H9 (cell line): ENCODE data around the gene ZNF491. TPM values are rescaled to one million over a fixed set of nuclear protein-coding genes. Genes with fewer than 3 reads are reported as not detected.

Source experiments
- DNase-seq: peaks from one replicate; pipeline ENCODE4 v3.0.0-alpha.2; 2017
- H2AFZ ChIP-seq: one replicate; pipeline ENCODE4 v1.6.1; 2013; ENCODE audit warnings: mild to moderate bottlenecking, low read length, control low read depth, moderate library complexity
- H2AK5ac ChIP-seq: 2 replicates; pipeline ENCODE4 v1.6.1; 2013; ENCODE audit warnings: low read length, control low read depth, mixed read lengths; ENCODE audit not compliant: insufficient read length
- H2BK120ac ChIP-seq: one replicate; pipeline ENCODE4 v1.6.1; 2013; ENCODE audit warnings: low read depth, mild to moderate bottlenecking, low read length, control low read depth, inconsistent platforms; ENCODE audit not compliant: poor library complexity, severe bottlenecking
- H2BK12ac ChIP-seq: 2 replicates; pipeline ENCODE4 v1.6.1; 2013; ENCODE audit warnings: low read length, control low read depth, mixed read lengths, low read depth; ENCODE audit not compliant: insufficient read length
- H2BK15ac ChIP-seq: 2 replicates; pipeline ENCODE4 v1.6.1; 2013; ENCODE audit warnings: low read depth, low read length, control low read depth
- H2BK20ac ChIP-seq: one replicate; pipeline ENCODE4 v1.6.1; 2013; ENCODE audit warnings: low read depth, mild to moderate bottlenecking, low read length, control low read depth, inconsistent platforms; ENCODE audit not compliant: poor library complexity, severe bottlenecking
- H2BK5ac ChIP-seq: 2 replicates; pipeline ENCODE4 v1.6.1; 2013; ENCODE audit warnings: low read length, control low read depth, mixed read lengths; ENCODE audit not compliant: insufficient read length
- H3K14ac ChIP-seq: 2 replicates; pipeline ENCODE4 v1.6.1; 2013; ENCODE audit warnings: low read length, control low read depth; ENCODE audit not compliant: insufficient read depth
- H3K18ac ChIP-seq: 2 replicates; pipeline ENCODE4 v1.6.1; 2013; ENCODE audit warnings: low read depth, mild to moderate bottlenecking, mixed read lengths, low read length, control low read depth; ENCODE audit not compliant: insufficient read length
- H3K23ac ChIP-seq: 2 replicates; pipeline ENCODE4 v1.6.1; 2013; ENCODE audit warnings: low read length, control low read depth, mixed read lengths, low read depth; ENCODE audit not compliant: insufficient read length
- H3K23me2 ChIP-seq: 2 replicates; pipeline ENCODE4 v1.6.1; 2013; ENCODE audit warnings: low read depth, mild to moderate bottlenecking, mixed read lengths, low read length, control low read depth; ENCODE audit not compliant: insufficient read length, poor library complexity, severe bottlenecking
- H3K27ac ChIP-seq: 2 replicates; pipeline ENCODE4 v1.5.1; 2013; ENCODE audit warnings: low read length, control low read depth, mixed read lengths, low read depth; ENCODE audit not compliant: insufficient read length
- H3K27me3 ChIP-seq: 2 replicates; pipeline ENCODE4 v1.6.1; 2013; ENCODE audit warnings: low read length, control low read depth, inconsistent platforms; ENCODE audit not compliant: insufficient read depth
- H3K4ac ChIP-seq: 2 replicates; pipeline ENCODE4 v1.6.1; 2013; ENCODE audit warnings: low read depth, mild to moderate bottlenecking, control low read depth, inconsistent platforms, low read length, moderate library complexity
- H3K4me1 ChIP-seq: 2 replicates; pipeline ENCODE4 v1.6.1; 2013; ENCODE audit warnings: low read length, control low read depth, inconsistent platforms; ENCODE audit not compliant: insufficient read depth
- H3K4me2 ChIP-seq: 2 replicates; pipeline ENCODE4 v1.6.1; 2013; ENCODE audit warnings: low read length, control low read depth, mixed read lengths; ENCODE audit not compliant: insufficient read length, insufficient read depth
- H3K56ac ChIP-seq: 2 replicates; pipeline ENCODE4 v1.6.1; 2013; ENCODE audit warnings: low read depth, mild to moderate bottlenecking, mixed read lengths, low read length, control low read depth; ENCODE audit not compliant: insufficient read length
- H3K79me1 ChIP-seq: 2 replicates; pipeline ENCODE4 v1.6.1; 2013; ENCODE audit warnings: low read depth, mild to moderate bottlenecking, moderate library complexity, low read length, control low read depth, inconsistent platforms; ENCODE audit not compliant: insufficient read depth, poor library complexity, severe bottlenecking
- H3K79me2 ChIP-seq: 2 replicates; pipeline ENCODE4 v1.6.1; 2013; ENCODE audit warnings: low read length, control low read depth, inconsistent platforms; ENCODE audit not compliant: insufficient read depth
- H3K9ac ChIP-seq: 2 replicates; pipeline ENCODE4 v1.6.1; 2013; ENCODE audit warnings: low read length, control low read depth, mixed read lengths; ENCODE audit not compliant: insufficient read length; ENCODE audit errors: extremely low read depth
- H3K9me3 ChIP-seq: one replicate; pipeline ENCODE4 v1.6.1; 2013; ENCODE audit warnings: low read depth, low read length, inconsistent platforms; ENCODE audit not compliant: control insufficient read depth
- H3T11ph ChIP-seq: one replicate; pipeline ENCODE4 v1.6.1; 2013; ENCODE audit warnings: mild to moderate bottlenecking, low read length, control low read depth, inconsistent platforms
- H4K20me1 ChIP-seq: one replicate; pipeline ENCODE4 v1.6.1; 2013; ENCODE audit not compliant: control insufficient read depth, insufficient read length, insufficient read depth
- H4K5ac ChIP-seq: 2 replicates; pipeline ENCODE4 v1.6.1; 2013; ENCODE audit warnings: low read depth, mild to moderate bottlenecking, mixed read lengths, low read length, control low read depth; ENCODE audit not compliant: insufficient read length
- H4K8ac ChIP-seq: replicated peaks from 2 replicates; pipeline ENCODE4 v1.6.1; 2013; ENCODE audit warnings: low read length, control low read depth, mixed read lengths, low read depth; ENCODE audit not compliant: insufficient read length
- H4K91ac ChIP-seq: 2 replicates; pipeline ENCODE4 v1.6.1; 2013; ENCODE audit warnings: low read depth, mild to moderate bottlenecking, moderate library complexity, mixed read lengths, low read length, control low read depth; ENCODE audit not compliant: insufficient read length
- H3K27ac Mint-ChIP-seq, 3 experiments: 2 replicates in 2 of 3; 3 replicates in 1 of 3; pipeline ENCODE4 v1.8.0; 2020 to 2021; ENCODE audit warnings: mixed read lengths in 3 of 3, mild to moderate bottlenecking in 1 of 3, moderate library complexity in 1 of 3
- H3K27me3 Mint-ChIP-seq: 2 replicates; pipeline ENCODE4 v1.8.0; 2021; ENCODE audit warnings: low read depth, mild to moderate bottlenecking, moderate library complexity, mixed read lengths
- H3K36me3 Mint-ChIP-seq, 3 experiments: 2 replicates in 2 of 3; 3 replicates in 1 of 3; pipeline ENCODE4 v1.8.0; 2020 to 2021; ENCODE audit warnings: low read depth in 3 of 3, mixed read lengths in 3 of 3; ENCODE audit not compliant: insufficient read depth in 1 of 3
- H3K4me1 Mint-ChIP-seq, 2 experiments: 2 replicates each; pipeline ENCODE4 v1.8.0; 2020; ENCODE audit warnings: mixed read lengths in 2 of 2
- H3K4me3 Mint-ChIP-seq, 2 experiments: 2 replicates in 1 of 2; 3 replicates in 1 of 2; pipeline ENCODE4 v1.8.0; 2020 to 2021; ENCODE audit warnings: mild to moderate bottlenecking in 2 of 2, mixed read lengths in 2 of 2, moderate library complexity in 1 of 2
- H3K9me3 Mint-ChIP-seq, 2 experiments: 2 replicates in 1 of 2; 3 replicates in 1 of 2; pipeline ENCODE4 v1.8.0; 2020; ENCODE audit warnings: mild to moderate bottlenecking in 2 of 2, mixed read lengths in 2 of 2, moderate library complexity in 1 of 2
- CTCF ChIP-seq: fragments of 200-600 bp; sonication (generic); conservative IDR thresholded peaks from 3 replicates; pipeline ENCODE4 v1.8.0; 2021; ENCODE audit warnings: antibody characterized with exemption, mild to moderate bottlenecking
- WGBS: extraction: QIAGEN DNeasy Blood & Tissue Kit; methylation state at CpG from one replicate; pipeline ENCODE4 v1.1.7; 2013; ENCODE audit warnings: missing lambda C conversion rate, low lambda C conversion rate, mixed read lengths; ENCODE audit not compliant: insufficient read length; ENCODE audit errors: extremely low coverage; 5-methylcytosine and 5-hydroxymethylcytosine counted together
- total RNA-seq: library from RNA; stranded (reverse); gene quantifications from 2 replicates; pipeline ENCODE4 v1.2.1, GENCODE V29; 2021

ZNF491 gene
- total RNA-seq, 1 experiment from 2014 or later, result 0.77 TPM

GRCh38 chr19:11763117-11763516 is 35.2 kb upstream of the ZNF491 start:
- no peak overlapping the region for H3K4me3 Mint-ChIP-seq
- no peak overlapping the region for H3K27ac Mint-ChIP-seq

More at GRCh38 chr19:11763117-11763516, 35.2 kb upstream of the ZNF491 start:
- no peak for TF ChIP-seq CTCF
- H3K27me3 Mint-ChIP-seq, result peaks cover 65% of the 10 kb centered on the region
- no peak for DNase-seq
- peaks cover 18 to 32% of the 10 kb centered on the region in 2 experiments for H3K9me3 Mint-ChIP-seq
- no peak overlapping the region for H4K8ac ChIP-seq
- no peak overlapping the region for H3K9ac ChIP-seq
- no peaks in the 10 kb centered on the region for H3K79me2 ChIP-seq
- no peak overlapping the region for H2AFZ ChIP-seq
- H4K91ac ChIP-seq, result no peak overlapping the region
- H4K5ac ChIP-seq, result no peak overlapping the region
- H3K23me2 ChIP-seq, result peaks cover 12% of the 10 kb centered on the region
- H3K36me3 Mint-ChIP-seq, result no peaks in the 10 kb centered on the region; a peak in 1 of 7 replicates
- no peaks in the 10 kb centered on the region for H3K9me3 ChIP-seq
- no peak overlapping the region for H3K4me2 ChIP-seq
- no peak overlapping the region for H3K56ac ChIP-seq
- no peak overlapping the region for H3K18ac ChIP-seq
- WGBS, result no CpG with 5 or more reads among the region's 3 CpGs
- no peak overlapping the region for H2BK120ac ChIP-seq
- H3K27me3 ChIP-seq, result peaks cover 6% of the 10 kb centered on the region; the same call in 1 of the 2 replicates
- no peak overlapping the region for H3K14ac ChIP-seq
- H3K4ac ChIP-seq, result no peak overlapping the region
- no peak overlapping the region for H3T11ph ChIP-seq
- no peak overlapping the region for H2BK12ac ChIP-seq
- H2BK5ac ChIP-seq, result no peak overlapping the region
- no peak overlapping the region for H2BK15ac ChIP-seq
- H3K27ac ChIP-seq, result no peak overlapping the region
- H2BK20ac ChIP-seq, result no peak overlapping the region
- H3K4me1 ChIP-seq, result no peaks in the 10 kb centered on the region
- H4K20me1 ChIP-seq, result no peaks in the 10 kb centered on the region
- no peak overlapping the region for H3K23ac ChIP-seq
- H3K4me1 Mint-ChIP-seq, result peaks cover 3% of the 10 kb centered on the region in 2 experiments; a peak in 3 of 4 replicates
- no peaks in the 10 kb centered on the region for H3K79me1 ChIP-seq
- H2AK5ac ChIP-seq, result no peak overlapping the region
